Measurements from ENCODE around the gene SLC2A2. TPM values are rescaled to one million over a fixed set of nuclear protein-coding genes. Genes with fewer than 3 reads are reported as not detected.

Gene SLC2A2
- total RNA-seq, 1 donor = under 0.01 TPM

- DNase-seq (ENCODE audit: low read depth) = peak; percentile 16
- no peak for TF ChIP-seq CTCF (IDR thresholded peaks at IDR 0.05; ENCODE audit: insufficient read depth, low read depth, low read length)
- no peak overlapping the region for H3K4me3 ChIP-seq (ENCODE audit: low read depth, low read length)
Measured at GRCh38 chr3:170992854-170993253, 33.7 kb downstream of the SLC2A2 start.

DNA sequence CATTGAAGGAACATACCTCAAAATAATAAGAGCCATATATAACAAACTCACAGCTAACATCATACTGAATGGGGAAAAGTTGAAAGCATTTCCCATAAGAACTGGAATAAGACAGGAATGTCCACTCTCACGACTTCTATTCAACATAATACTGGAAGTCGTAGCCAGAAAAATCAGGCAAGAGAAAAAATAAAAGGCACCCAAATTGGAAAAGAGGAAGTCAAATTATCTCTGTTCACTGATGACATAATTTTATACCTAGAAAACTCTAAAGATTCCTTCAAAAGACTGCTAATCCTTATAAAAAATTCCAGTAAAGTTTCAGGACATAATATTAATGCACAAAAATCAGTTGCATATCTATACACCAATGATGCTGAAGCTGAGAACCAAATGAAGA is 34.9 kb downstream of the SLC2A2 start:
- TF ChIP-seq CTCF (IDR thresholded peaks at IDR 0.05; ENCODE audit: insufficient read depth, low read depth, low read length) = no peak
- no peak for DNase-seq (ENCODE audit: low read depth)
- H3K4me3 ChIP-seq (ENCODE audit: low read depth, low read length) = no peak overlapping the region

- no peak overlapping the region for H3K4me3 ChIP-seq (ENCODE audit: low read depth, low read length)
- no peak for TF ChIP-seq CTCF (IDR thresholded peaks at IDR 0.05; ENCODE audit: insufficient read depth, low read depth, low read length)
- DNase-seq (ENCODE audit: low read depth) = no peak
Measured at GRCh38 chr3:170989100-170989648, 37.3 kb downstream of the SLC2A2 start.

- no peak for TF ChIP-seq CTCF (IDR thresholded peaks at IDR 0.05; ENCODE audit: insufficient read depth, low read depth, low read length)
- no peak for DNase-seq (ENCODE audit: low read depth)
- H3K4me3 ChIP-seq (ENCODE audit: low read depth, low read length) = no peak overlapping the region
Measured at GRCh38 chr3:170988378-170988777, 38.1 kb downstream of the SLC2A2 start.

GRCh38 chr3:170985304-170985703 is 41.2 kb downstream of the SLC2A2 start:
- H3K4me3 ChIP-seq (ENCODE audit: low read depth, low read length) = no peak overlapping the region
- no peak for TF ChIP-seq CTCF (IDR thresholded peaks at IDR 0.05; ENCODE audit: insufficient read depth, low read depth, low read length)
- DNase-seq (ENCODE audit: low read depth) = no peak

GRCh38 chr3:170982733-170983132 is 43.8 kb downstream of the SLC2A2 start:
- TF ChIP-seq CTCF (IDR thresholded peaks at IDR 0.05; ENCODE audit: insufficient read depth, low read depth, low read length) = no peak
- DNase-seq (ENCODE audit: low read depth) = no peak
- no peak overlapping the region for H3K4me3 ChIP-seq (ENCODE audit: low read depth, low read length)

DNA sequence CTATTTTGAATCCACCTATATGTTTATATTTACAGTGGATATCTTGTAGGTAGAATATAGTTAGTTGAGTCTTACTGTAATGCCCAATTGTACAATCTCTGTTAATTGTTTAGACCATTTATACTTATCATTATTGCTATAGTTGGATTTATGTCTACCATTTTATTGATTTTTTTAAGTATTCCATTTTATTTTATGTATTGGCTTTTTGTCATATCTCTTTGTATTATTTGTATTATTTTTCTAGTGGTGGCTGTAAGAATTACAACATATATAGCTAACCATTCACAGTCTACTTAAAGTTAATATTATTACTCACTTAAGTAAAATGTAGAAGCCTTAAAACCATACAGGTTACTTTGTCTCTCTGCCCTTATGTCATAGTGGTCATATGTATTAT is 46.1 kb downstream of the SLC2A2 start:
- no peak overlapping the region for H3K4me3 ChIP-seq (ENCODE audit: low read depth, low read length)
- no peak for TF ChIP-seq CTCF (IDR thresholded peaks at IDR 0.05; ENCODE audit: insufficient read depth, low read depth, low read length)
- DNase-seq (ENCODE audit: low read depth) = no peak

All from fibroblast of villous mesenchyme (primary cell).